HG03097 (cell line): ENCODE measurements around the gene RNF146.
"Not testable (repeated sequence)": the region's sequence is repeated elsewhere in the genome, so short reads cannot be mapped to it uniquely, and the experiment has no call there.

Experiments used
- ATAC-seq: cut with Tn5 transposase; IDR thresholded peaks from one replicate; pipeline ENCODE4 v1.9.1; 2021; ENCODE audit not compliant: unreplicated experiment, low FRiP score

Gene RNF146, protein sequence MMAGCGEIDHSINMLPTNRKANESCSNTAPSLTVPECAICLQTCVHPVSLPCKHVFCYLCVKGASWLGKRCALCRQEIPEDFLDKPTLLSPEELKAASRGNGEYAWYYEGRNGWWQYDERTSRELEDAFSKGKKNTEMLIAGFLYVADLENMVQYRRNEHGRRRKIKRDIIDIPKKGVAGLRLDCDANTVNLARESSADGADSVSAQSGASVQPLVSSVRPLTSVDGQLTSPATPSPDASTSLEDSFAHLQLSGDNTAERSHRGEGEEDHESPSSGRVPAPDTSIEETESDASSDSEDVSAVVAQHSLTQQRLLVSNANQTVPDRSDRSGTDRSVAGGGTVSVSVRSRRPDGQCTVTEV

GRCh38 chr6:127266178-127266891 lies at the start of gene RNF146:
Gene RNF146, plus strand, starts transcription at chr6:127266864. Its CDS starts 13,475 bp downstream, at chr6:127280339.
- ATAC-seq, result peak; percentile 90

- no peak for ATAC-seq
Observed at GRCh38 chr6:127219869-127220268, 46.8 kb upstream of the RNF146 start.

- ATAC-seq, result no peak
Observed at GRCh38 chr6:127221201-127221600, 45.5 kb upstream of the RNF146 start.

DNA sequence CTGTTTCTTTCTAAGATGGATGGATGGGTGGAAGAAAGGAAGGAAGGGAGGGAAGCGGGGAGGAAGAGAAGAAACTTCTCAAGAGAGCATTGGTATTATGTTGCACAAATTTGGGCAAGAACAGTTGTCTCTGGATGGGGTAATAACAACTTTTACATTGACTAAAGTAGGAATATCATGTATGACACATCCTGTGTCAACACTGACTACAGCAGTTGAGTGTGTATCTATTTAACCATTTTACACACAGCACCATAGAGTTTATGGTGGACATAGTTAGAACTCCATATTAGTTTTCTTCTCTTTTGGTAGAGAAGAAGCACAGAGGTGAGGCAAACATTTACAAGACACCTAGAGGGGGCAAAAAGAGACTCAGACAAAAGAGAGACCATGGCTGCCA lies 44.2 kb upstream of the RNF146 start:
- ATAC-seq, result no peak

DNA sequence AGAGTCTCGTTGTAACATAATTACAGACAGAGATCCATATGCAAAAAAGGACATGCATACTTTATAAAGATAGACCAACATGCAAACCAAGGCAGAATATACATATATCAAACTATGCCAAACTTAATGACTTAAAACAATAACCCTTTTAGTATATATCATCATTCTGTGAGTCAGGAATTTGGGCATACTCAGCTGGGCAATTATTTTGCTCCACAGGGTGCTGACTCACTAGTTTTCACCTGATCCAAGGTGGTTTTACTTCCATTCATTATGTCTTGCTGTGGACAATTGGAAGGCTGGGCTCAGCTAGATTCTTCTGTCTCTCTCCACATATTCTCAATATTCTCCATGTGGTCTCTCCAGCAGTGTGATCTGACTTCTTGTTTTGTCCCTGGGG lies 41.2 kb upstream of the RNF146 start:
- ATAC-seq, result no peak

DNA sequence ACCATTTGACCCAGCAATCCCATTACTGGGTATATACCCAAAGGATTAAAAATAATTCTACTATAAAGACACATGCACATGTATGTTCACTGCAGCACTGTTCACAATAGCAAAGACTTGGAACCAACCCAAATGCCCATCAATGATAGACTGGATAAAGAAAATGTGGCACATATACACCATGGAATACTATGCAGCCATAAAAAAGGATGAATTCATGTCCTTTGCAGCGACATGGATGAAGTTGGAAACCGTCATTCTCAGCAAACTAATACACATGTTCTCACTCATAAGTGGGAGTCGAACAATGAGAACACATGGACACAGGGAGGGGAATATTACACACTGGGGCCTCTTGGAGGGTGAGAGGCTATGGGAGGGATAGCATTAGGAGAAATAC lies 32.8 kb upstream of the RNF146 start:
- ATAC-seq, result not testable (repeated sequence)

DNA sequence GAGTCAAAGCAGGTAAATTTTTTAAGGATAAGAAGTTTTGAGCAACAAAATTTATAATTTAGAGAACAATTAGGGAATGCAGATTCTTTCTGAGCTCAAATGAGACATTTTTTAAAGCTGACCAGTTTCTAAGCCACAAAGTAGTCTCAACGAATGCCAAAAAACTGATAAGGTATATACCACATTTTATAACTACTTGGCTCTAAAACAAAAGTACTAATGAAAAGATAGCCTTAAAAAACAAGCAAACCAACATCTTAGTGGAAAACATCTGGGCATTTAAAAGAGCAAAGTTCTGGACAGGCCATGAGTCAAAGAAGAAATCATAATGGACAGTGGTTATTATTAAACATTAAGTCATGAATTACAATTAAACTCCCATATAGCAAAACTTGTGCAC lies 23.2 kb upstream of the RNF146 start:
- ATAC-seq, result no peak

GRCh38 chr6:127247114-127248096 lies 19.3 kb upstream of the RNF146 start:
- no peak for ATAC-seq

GRCh38 chr6:127249621-127250020 lies 17.0 kb upstream of the RNF146 start:
- ATAC-seq, result no peak

DNA sequence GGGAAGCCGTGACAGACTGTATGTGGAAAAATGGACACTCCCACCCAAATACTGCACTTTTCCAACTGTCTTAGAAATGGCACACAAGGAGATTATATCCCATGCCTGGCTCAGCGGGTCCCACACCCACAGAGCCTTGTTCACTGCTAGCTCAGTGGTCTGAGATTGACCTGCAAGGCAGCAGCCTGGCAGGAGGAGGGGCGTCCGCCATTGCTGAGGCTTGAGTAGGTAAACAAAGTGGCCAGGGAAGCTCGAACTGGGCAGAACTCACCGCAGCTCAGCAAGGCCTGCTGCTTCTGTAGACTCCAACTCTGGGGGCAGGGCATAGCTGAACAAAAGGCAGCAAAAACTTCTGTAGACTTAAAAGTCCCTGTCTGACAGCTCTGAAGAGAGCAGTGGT lies 11.4 kb upstream of the RNF146 start:
- ATAC-seq, result no peak

DNA sequence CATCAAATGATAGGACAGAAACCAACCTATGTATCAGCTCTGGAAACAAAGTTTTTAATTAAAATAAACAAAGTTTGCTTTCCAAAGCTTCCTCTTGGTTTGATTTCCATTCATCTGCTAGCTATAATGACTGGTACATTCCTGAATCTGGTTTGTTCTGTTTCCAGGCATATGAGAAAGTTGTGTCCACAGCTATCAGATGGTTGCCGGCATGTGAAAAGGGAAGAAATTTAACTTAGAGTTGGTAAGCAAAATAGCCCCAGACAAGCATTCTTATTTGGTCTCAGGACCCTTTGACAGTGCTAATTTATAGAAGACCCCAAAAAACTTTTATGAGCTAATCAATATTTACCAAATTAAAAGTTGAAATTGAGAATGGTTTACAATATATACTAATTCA lies 3.8 kb upstream of the RNF146 start:
- no peak for ATAC-seq

DNA sequence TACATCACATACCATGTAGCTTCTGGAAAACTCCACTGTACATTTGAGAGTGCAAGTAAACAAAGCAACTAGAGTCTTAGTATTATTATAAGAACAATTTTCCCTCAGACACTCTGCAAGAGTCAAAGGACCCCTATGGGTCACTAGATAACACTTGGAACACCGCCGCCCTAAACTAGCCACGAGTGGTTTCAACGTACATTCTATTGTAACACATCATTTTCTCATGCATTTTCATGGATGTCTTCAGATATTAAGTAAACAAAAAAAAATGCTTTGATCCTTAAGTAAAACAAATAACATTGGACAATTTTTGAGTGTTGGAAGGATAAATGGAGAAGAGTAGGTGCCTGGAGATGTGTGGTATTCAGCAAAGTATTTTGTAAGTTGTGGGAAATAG lies 3.2 kb upstream of the RNF146 start:
- no peak for ATAC-seq

DNA sequence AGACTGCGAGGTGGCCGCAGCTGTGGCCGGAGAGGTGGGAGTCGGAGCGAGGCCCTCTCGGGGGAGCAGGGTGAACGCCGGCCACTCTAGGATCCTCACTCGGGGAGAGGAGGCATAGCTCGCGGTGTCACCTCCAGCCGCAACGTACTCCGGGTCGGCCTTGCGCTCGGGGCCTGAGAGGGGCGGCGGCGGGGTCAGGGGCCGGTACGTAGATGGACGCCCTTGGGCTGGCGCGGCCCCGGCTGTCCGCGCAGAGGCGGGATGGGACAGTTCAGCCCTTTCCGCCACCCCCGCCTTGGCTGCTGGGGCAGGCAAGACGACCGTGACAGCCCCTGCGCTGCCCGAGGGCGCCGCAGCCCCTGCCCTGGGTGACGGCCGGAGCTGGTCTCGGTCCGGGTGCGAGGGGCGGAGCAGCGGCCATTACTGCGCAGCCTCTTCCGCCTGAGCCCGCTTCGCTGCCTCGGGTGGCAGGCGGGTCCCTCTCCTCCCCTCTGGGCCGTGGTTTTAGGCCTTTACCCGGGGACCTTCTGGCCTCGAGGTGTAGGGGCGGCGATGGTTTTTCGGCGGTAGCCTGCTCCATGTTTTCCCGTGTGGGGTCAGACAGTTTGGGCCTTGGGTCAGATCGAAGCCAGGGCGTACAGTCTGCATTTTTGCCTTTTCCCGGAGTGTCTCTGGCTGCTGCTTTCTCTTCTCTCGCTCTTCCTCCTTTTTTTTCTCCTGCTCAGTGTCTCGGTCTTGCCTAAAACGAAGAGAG lies 405 bp downstream of the RNF146 start:
- ATAC-seq, result peak; percentile 65

GRCh38 chr6:127267646-127268625 lies 1.3 kb downstream of the RNF146 start:
- ATAC-seq, result peak; percentile 4

GRCh38 chr6:127272576-127272975 lies 5.9 kb downstream of the RNF146 start:
- no peak for ATAC-seq

DNA sequence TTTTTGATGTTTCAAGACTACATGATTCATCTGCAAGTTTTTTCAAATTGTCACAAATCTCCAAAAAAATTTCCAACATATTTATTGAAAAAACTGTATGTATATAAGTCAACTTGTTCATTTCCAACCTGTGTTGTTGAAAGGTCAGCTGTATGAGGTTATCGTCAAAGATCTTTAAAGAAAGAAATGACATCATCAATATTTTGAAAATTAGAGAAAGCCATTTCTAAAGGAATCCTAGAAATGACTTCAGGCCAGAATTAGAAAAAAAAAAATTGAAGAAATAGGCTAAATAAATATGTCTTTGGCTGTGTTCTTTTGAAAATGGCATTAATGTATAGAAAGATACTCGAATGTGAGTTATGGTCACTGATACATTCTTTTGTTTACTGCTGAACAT lies 6.8 kb downstream of the RNF146 start:
- ATAC-seq, result no peak

DNA sequence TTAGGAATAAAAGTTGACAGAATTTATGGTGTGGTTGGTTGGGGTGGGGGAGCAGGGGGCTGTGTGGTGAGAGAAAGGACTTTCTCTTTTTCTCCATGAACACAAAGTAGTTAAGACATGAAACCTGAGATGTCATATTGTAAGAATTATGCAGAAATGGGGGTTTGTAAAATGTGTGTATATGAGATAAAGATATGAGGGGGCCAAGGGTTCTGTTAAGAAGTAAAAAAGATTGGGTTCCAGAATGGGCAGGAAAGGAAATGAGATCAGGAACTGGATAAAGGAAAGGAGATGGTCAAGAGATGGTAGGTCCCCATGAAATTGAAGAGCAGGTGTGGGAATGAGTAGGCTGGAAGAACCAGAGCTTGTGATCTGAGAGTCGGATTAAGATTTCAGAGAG lies 9.7 kb downstream of the RNF146 start:
- ATAC-seq, result no peak

DNA sequence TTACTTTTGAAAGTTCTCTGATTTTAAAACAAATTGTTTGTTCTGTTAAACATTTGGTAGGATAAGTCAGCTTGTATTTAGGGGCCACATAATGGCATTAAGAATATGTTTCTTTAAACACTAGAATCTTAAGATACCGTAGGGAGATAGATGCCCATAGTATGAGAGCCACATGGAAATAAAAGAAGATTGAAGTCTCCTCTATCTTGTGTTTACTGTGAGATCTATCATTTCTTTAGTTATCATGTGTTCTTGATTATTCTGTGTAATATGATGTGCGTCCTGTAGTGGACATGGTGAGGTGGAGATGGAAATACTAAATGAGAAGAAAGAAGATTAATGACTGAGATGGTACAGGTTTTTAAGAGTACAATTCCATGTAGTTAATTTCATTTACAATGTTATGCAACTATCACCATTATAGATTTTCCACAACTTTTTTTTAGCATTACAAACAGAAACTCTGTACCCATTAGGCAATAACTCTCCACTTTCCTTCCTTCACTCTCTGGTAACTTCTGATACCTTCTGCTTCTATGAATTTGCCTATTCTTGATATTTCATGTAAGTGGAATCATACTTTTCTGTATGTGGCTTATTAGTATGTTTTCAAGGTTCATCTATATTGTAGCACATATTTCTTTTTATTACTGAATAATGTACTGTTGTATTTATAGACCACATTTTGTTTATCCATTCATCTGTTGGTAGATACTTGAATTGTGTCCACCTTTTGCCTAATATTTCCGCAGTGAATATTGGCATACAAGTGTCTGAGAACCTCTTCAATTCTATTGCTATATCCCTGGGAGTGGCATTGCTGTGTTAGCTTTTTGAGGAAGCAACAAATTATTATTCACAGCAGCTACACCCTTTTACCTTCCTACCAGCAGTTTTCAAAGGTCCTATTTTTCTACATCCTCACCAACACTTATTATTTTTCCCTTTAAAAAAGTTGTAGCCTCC lies 11.5 kb downstream of the RNF146 start:
- no peak for ATAC-seq
